HepG2 (cell line): ENCODE data around the gene MARCHF2. TPM values are rescaled to one million over a fixed set of nuclear protein-coding genes. Genes with fewer than 3 reads are reported as not detected.

ENCODE experiments used
- KLF15 ChIP-seq: sonication (generic); formaldehyde crosslinking; IDR thresholded peaks from 2 replicates; pipeline ENCODE4 v1.8.1; 2023; ENCODE audit warnings: borderline replicate concordance, mild to moderate bottlenecking, inconsistent platforms, missing genetic modification reagents, mixed read lengths
- MIER2 ChIP-seq: IDR thresholded peaks from 2 replicates; pipeline ENCODE4 v1.6.1; 2016; ENCODE audit warnings: missing biosample characterization, missing genetic modification reagents
- MNT ChIP-seq: fragments of 450-650 bp; IDR thresholded peaks from 2 replicates; pipeline ENCODE4 v1.6.1; 2016
- NFYC ChIP-seq: IDR thresholded peaks from 2 replicates; pipeline ENCODE4 v1.6.1; 2016; ENCODE audit warnings: missing genetic modification reagents, missing compliant biosample characterization
- PHF21A ChIP-seq: sonication (generic); formaldehyde crosslinking; IDR thresholded peaks from 2 replicates; pipeline ENCODE4 v1.5.0; 2020; ENCODE audit warnings: mild to moderate bottlenecking, missing genetic modification reagents
- RAD21 ChIP-seq: fragments of 450-650 bp; formaldehyde crosslinking; IDR thresholded peaks from 2 replicates; pipeline ENCODE4 v1.5.0; 2020; ENCODE audit warnings: mild to moderate bottlenecking
- RBFOX2 ChIP-seq: fragments of 200-400 bp; formaldehyde crosslinking; IDR thresholded peaks from 2 replicates; pipeline ENCODE4 v1.6.1; 2017; ENCODE audit warnings: low read depth, mild to moderate bottlenecking, low read length
- SAFB2 ChIP-seq: sonication (generic); formaldehyde crosslinking; IDR thresholded peaks from 2 replicates; pipeline ENCODE4 v1.5.1; 2020; ENCODE audit warnings: missing genetic modification reagents, low read depth, mild to moderate bottlenecking, borderline replicate concordance
- SALL2 ChIP-seq: sonication (generic); formaldehyde crosslinking; IDR thresholded peaks from 2 replicates; pipeline ENCODE4 v1.8.1; 2023; ENCODE audit warnings: mild to moderate bottlenecking, missing genetic modification reagents, inconsistent platforms
- SP2 ChIP-seq: sonication (generic); formaldehyde crosslinking; IDR thresholded peaks from 2 replicates; pipeline ENCODE4 v1.5.1; 2020; ENCODE audit warnings: mild to moderate bottlenecking, missing genetic modification reagents
- SP4 ChIP-seq: sonication (generic); formaldehyde crosslinking; IDR thresholded peaks from 2 replicates; pipeline ENCODE4 v1.8.1; 2023; ENCODE audit warnings: mild to moderate bottlenecking, missing genetic modification reagents
- SP5 ChIP-seq: IDR thresholded peaks from 2 replicates; pipeline ENCODE4 v1.6.1; 2016; ENCODE audit warnings: low read depth, borderline replicate concordance
- THAP11 ChIP-seq: IDR thresholded peaks from 2 replicates; pipeline ENCODE4 v1.6.1; 2016; ENCODE audit warnings: missing biosample characterization, missing genetic modification reagents
- ZNF687 ChIP-seq: sonication (generic); formaldehyde crosslinking; IDR thresholded peaks from 2 replicates; pipeline ENCODE4 v1.5.1; 2020; ENCODE audit warnings: mild to moderate bottlenecking, missing genetic modification reagents, moderate library complexity
- polyA plus RNA-seq, 8 experiments: library from polyadenylated mRNA; depleted of rRNA in 3 of 8; stranded (reverse) in 7 of 8; unstranded in 1 of 8; fragments of >200 nt; fragmentation: Illumina TruSeq in 4 of 8; extraction: Trizol in 4 of 8; gene quantifications; 2 replicates each; pipeline versions ENCODE4 v1.2.1 to v1.2.3, GENCODE V29; 2011 to 2016; ENCODE audit warnings: low read depth in 4 of 8, missing spikeins in 1 of 8, mixed read lengths in 1 of 8; ENCODE audit not compliant: insufficient read depth in 1 of 8
- total RNA-seq, 5 experiments: library from RNA; depleted of rRNA; stranded (reverse); fragments of >200 nt; fragmentation: Illumina TruSeq; extraction: Trizol; gene quantifications; 2 replicates each; pipeline ENCODE4 v1.2.3, GENCODE V29; 2016; ENCODE audit warnings: low read depth in 1 of 5
- TF ChIP-seq, protein P1 (sequence below): sonication (generic); formaldehyde crosslinking; IDR thresholded peaks from 2 replicates; pipeline ENCODE4 v1.4.0; 2020; ENCODE audit warnings: missing genetic modification reagents
- TF ChIP-seq, protein P2 (sequence below): sonication (generic); formaldehyde crosslinking; IDR thresholded peaks from 2 replicates; pipeline ENCODE4 v1.8.1; 2023; ENCODE audit warnings: missing genetic modification reagents, inconsistent platforms, borderline replicate concordance
- TF ChIP-seq, protein P3 (sequence below): IDR thresholded peaks from 2 replicates; pipeline ENCODE4 v1.6.1; 2018; ENCODE audit warnings: missing genetic modification reagents, mild to moderate bottlenecking, missing compliant biosample characterization

The MARCHF2 gene
- total and polyA plus RNA-seq, 2 of the 13 experiments (the other 11 are each of a cell fraction or from before 2014, with no cell fraction given), result 12.7 to 13.0 TPM

DNA sequence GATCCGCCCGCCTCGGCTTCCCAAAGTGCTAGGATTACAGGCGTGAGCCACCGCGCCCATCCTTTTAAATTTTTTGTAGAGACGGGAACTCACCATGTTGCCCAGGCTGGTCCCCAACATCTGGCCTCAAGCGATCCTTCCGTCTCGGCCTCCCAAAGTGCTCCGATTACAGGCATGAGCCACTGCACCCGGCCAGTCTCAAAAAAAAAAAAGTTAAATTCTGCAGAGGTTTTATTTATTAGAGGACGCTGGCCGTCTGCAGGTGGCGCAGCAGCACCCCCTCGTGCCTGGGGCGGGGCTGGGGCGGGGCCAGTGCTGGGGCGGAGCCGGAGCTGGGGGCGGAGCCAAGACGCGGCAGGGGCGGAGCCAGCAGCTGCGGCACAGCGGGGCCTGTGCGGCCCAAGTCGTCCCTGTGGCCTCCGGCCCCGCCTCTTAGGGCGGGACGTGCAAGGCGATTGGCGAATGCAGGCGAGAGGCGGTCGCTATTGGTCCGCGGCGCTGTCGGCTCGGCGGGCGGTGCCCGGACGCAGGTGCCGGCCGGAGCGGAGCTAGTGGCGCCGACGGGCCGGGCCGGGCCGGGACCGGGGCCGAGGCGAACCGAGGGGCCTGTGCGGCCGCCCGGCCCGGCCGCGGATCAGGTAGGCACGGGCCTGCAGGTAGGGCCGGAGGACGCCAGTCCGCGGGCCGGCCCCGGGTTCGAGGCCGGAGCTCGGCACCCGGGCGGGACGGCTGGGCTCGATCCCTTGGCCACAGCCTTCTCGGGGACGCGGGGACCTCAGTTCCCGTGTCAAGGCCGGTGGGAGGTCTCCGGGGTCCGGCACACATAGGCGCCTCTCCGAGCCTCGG, at the start of gene MARCHF2 (continued):
- TF ChIP-seq, protein P1, sequence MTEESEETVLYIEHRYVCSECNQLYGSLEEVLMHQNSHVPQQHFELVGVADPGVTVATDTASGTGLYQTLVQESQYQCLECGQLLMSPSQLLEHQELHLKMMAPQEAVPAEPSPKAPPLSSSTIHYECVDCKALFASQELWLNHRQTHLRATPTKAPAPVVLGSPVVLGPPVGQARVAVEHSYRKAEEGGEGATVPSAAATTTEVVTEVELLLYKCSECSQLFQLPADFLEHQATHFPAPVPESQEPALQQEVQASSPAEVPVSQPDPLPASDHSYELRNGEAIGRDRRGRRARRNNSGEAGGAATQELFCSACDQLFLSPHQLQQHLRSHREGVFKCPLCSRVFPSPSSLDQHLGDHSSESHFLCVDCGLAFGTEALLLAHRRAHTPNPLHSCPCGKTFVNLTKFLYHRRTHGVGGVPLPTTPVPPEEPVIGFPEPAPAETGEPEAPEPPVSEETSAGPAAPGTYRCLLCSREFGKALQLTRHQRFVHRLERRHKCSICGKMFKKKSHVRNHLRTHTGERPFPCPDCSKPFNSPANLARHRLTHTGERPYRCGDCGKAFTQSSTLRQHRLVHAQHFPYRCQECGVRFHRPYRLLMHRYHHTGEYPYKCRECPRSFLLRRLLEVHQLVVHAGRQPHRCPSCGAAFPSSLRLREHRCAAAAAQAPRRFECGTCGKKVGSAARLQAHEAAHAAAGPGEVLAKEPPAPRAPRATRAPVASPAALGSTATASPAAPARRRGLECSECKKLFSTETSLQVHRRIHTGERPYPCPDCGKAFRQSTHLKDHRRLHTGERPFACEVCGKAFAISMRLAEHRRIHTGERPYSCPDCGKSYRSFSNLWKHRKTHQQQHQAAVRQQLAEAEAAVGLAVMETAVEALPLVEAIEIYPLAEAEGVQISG (CRISPR knock-in tag), result peak; percentile 20; the same call in 1 of the 2 replicates
- TF ChIP-seq NFYC (CRISPR knock-in tag) (peak; percentile 91), RBFOX2 (peak; percentile 65), SALL2 (CRISPR knock-in tag) (peak; percentile 53; the same call in 1 of the 2 replicates), THAP11 (CRISPR knock-in tag) (0 out of 2 replicates have a peak, but pooled peaks have one; percentile 37), MIER2 (no peak), ZNF687 (CRISPR knock-in tag) (peak; percentile 62), RAD21 (CRISPR knock-in tag) (peak; percentile 57), MNT (0 out of 2 replicates have a peak, but pooled peaks have one; percentile 7), SP4 (CRISPR knock-in tag) (peak; percentile 98), SAFB2 (CRISPR knock-in tag) (peak; percentile 51; the same call in 1 of the 2 replicates), KLF15 (CRISPR knock-in tag) (no peak), SP5 (CRISPR knock-in tag) (peak; percentile 56; the same call in 1 of the 2 replicates), SP2 (CRISPR knock-in tag) (peak; percentile 93), PHF21A (0 out of 2 replicates have a peak, but pooled peaks have one; percentile 32)
- TF ChIP-seq, protein P2, sequence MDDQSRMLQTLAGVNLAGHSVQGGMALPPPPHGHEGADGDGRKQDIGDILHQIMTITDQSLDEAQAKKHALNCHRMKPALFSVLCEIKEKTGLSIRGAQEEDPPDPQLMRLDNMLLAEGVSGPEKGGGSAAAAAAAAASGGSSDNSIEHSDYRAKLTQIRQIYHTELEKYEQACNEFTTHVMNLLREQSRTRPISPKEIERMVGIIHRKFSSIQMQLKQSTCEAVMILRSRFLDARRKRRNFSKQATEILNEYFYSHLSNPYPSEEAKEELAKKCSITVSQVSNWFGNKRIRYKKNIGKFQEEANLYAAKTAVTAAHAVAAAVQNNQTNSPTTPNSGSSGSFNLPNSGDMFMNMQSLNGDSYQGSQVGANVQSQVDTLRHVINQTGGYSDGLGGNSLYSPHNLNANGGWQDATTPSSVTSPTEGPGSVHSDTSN (CRISPR knock-in tag), result 0 out of 2 replicates have a peak, but pooled peaks have one; percentile 18
- TF ChIP-seq, protein P3, sequence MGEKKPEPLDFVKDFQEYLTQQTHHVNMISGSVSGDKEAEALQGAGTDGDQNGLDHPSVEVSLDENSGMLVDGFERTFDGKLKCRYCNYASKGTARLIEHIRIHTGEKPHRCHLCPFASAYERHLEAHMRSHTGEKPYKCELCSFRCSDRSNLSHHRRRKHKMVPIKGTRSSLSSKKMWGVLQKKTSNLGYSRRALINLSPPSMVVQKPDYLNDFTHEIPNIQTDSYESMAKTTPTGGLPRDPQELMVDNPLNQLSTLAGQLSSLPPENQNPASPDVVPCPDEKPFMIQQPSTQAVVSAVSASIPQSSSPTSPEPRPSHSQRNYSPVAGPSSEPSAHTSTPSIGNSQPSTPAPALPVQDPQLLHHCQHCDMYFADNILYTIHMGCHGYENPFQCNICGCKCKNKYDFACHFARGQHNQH (CRISPR knock-in tag), result 0 out of 2 replicates have a peak, but pooled peaks have one; percentile 14
